ENCODE measurements around the gene OR2H1. TPM values are rescaled to one million over a fixed set of nuclear protein-coding genes. Genes with fewer than 3 reads are reported as not detected.

OR2H1 gene
- polyA plus RNA-seq, 1 donor (not counting 4 experiments of a cell fraction or from before 2014, with no cell fraction given): not detected

DNA sequence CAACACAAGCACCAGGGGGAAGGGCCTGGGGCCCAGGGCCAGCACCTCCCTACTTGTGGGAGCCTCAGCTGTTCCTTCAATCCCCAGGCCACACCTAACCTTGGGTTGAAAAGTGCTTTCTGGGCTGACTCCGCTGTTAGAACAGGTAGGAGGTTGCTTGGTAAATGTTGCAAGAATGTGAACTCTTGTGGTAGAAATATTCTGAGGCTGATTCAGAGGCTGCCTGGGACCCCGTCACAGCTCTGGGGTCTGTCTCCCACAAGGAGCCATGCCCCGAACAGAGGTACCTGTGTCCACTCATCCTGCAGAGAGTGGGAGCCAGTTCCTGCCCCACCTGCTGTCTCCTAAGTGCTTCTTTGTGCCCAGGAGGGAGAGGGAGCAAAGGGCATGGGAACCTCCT lies 45.2 kb downstream of the OR2H1 start:
- H3K27me3 ChIP-seq (ENCODE audit: control insufficient read depth, extremely low read depth, insufficient read depth, low read length): peaks cover 19% of the 10 kb centered on the region
- peaks cover 4% of the 10 kb centered on the region for H3K4me1 ChIP-seq (ENCODE audit: control insufficient read depth, extremely low read depth, insufficient read depth, low read length)
- dilution Hi-C loops (cut with MboI; ENCODE audit: extremely low pct_ligation_motif_present, low sequenced_read_pairs): no loop called here
- no peak overlapping the region for H3K9ac ChIP-seq (ENCODE audit: control insufficient read depth, extremely low read depth, insufficient read depth, low read length)
- H3K36me3 ChIP-seq (ENCODE audit: control insufficient read depth in 2 of 2, extremely low read depth in 1 of 2, insufficient read depth in 2 of 2, low read length in 2 of 2): no peaks in the 10 kb centered on the region
- no peak overlapping the region for H3K4me3 ChIP-seq (ENCODE audit: control insufficient read depth in 2 of 3, extremely low read depth in 1 of 3, insufficient read depth in 2 of 3, low read depth in 1 of 3, low read length in 3 of 3)
- FAIRE-seq (no peak), DNase-seq (ENCODE audit: low read depth, low spot score) (no peak)
- no peaks in the 10 kb centered on the region for H3K9me1 ChIP-seq (ENCODE audit: control insufficient read depth, extremely low read depth, insufficient read depth, low read length)
- peak overlapping the region; percentile 49 for H3K27ac ChIP-seq (ENCODE audit: control insufficient read depth, insufficient read depth, low read length)
- H3K9me3 ChIP-seq (ENCODE audit: control insufficient read depth, low read depth, low read length): no peaks in the 10 kb centered on the region
- TF ChIP-seq EZH2 (IDR thresholded peaks at IDR 0.05; ENCODE audit: low read length) (no peak), CTCF (optimal IDR thresholded peaks at IDR 0.05 in 1 of 3, IDR thresholded peaks at IDR 0.05 in 1 of 3, conservative IDR thresholded peaks at IDR 0.05 in 1 of 3; ENCODE audit: extremely low read depth in 1 of 3, insufficient read depth in 2 of 3, low read length in 3 of 3) (no peak)
- no peaks in the 10 kb centered on the region for H3K79me2 ChIP-seq (ENCODE audit: control insufficient read depth, insufficient read depth, low read length)
- H2AFZ ChIP-seq (ENCODE audit: control insufficient read depth, low read length): peak overlapping the region; percentile 33
- H4K20me1 ChIP-seq (ENCODE audit: control insufficient read depth, extremely low read depth, insufficient read depth, low read length): no peaks in the 10 kb centered on the region
- H3K4me2 ChIP-seq (ENCODE audit: control insufficient read depth, extremely low read depth, insufficient read depth, low read depth, low read length): peak overlapping the region; percentile 48

GRCh38 chr6:29502597-29502996 lies 45.6 kb downstream of the OR2H1 start:
- no peaks in the 10 kb centered on the region for H3K36me3 ChIP-seq (ENCODE audit: control insufficient read depth in 2 of 2, extremely low read depth in 1 of 2, insufficient read depth in 2 of 2, low read length in 2 of 2)
- peaks cover 4% of the 10 kb centered on the region for H3K4me1 ChIP-seq (ENCODE audit: control insufficient read depth, extremely low read depth, insufficient read depth, low read length)
- peak overlapping the region; percentile 49 for H3K27ac ChIP-seq (ENCODE audit: control insufficient read depth, insufficient read depth, low read length)
- peaks cover 22% of the 10 kb centered on the region for H3K27me3 ChIP-seq (ENCODE audit: control insufficient read depth, extremely low read depth, insufficient read depth, low read length)
- H3K79me2 ChIP-seq (ENCODE audit: control insufficient read depth, insufficient read depth, low read length): no peaks in the 10 kb centered on the region
- H3K4me2 ChIP-seq (ENCODE audit: control insufficient read depth, extremely low read depth, insufficient read depth, low read depth, low read length): peak overlapping the region; percentile 48
- H3K9me3 ChIP-seq (ENCODE audit: control insufficient read depth, low read depth, low read length): no peaks in the 10 kb centered on the region
- H3K9me1 ChIP-seq (ENCODE audit: control insufficient read depth, extremely low read depth, insufficient read depth, low read length): no peaks in the 10 kb centered on the region
- DNase-seq (ENCODE audit: low read depth, low spot score) (no peak), FAIRE-seq (peak; percentile 68)
- no peak overlapping the region for H3K4me3 ChIP-seq (ENCODE audit: control insufficient read depth in 2 of 3, extremely low read depth in 1 of 3, insufficient read depth in 2 of 3, low read depth in 1 of 3, low read length in 3 of 3)
- no peak for TF ChIP-seq CTCF (optimal IDR thresholded peaks at IDR 0.05 in 1 of 3, IDR thresholded peaks at IDR 0.05 in 1 of 3, conservative IDR thresholded peaks at IDR 0.05 in 1 of 3; ENCODE audit: extremely low read depth in 1 of 3, insufficient read depth in 2 of 3, low read length in 3 of 3)
- TF ChIP-seq EZH2 (IDR thresholded peaks at IDR 0.05; ENCODE audit: low read length): no peak
- dilution Hi-C loops (cut with MboI; ENCODE audit: extremely low pct_ligation_motif_present, low sequenced_read_pairs): no loop called here
- H4K20me1 ChIP-seq (ENCODE audit: control insufficient read depth, extremely low read depth, insufficient read depth, low read length): no peaks in the 10 kb centered on the region
- H2AFZ ChIP-seq (ENCODE audit: control insufficient read depth, low read length): peak overlapping the region; percentile 33
- no peak overlapping the region for H3K9ac ChIP-seq (ENCODE audit: control insufficient read depth, extremely low read depth, insufficient read depth, low read length)

Data from keratinocyte (primary cell).